ENCODE data around the gene TRIM3. TPM values are rescaled to one million over a fixed set of nuclear protein-coding genes. Genes with fewer than 3 reads are reported as not detected.

Gene TRIM3
- polyA plus RNA-seq, 1 donor from 2014 or later: 81.7 TPM

DNA sequence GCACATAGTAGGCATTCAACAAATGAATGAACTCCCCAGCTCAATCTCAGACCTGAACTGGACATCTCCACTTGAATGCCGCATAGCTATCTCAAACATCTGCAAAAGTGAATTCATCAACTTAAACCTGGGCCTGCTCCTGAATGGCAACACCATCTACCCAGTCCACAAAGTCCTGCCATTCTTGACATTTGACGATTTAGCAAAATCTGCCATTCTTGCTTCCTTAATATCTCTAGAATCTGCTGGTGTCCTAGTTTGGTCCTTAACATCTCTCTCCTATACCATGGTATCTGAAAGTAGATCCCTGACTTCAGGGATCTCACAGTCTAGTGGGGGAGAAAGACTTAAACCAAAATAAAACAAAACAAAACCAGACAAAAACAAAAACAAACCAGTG is 20.6 kb downstream of the TRIM3 start:
- no peak overlapping the region for H3K9ac ChIP-seq (ENCODE audit: low read length)
- no peaks in the 10 kb centered on the region for H3K27me3 ChIP-seq (ENCODE audit: insufficient read depth, low read depth, low read length)
- no peak overlapping the region for H3K4me3 ChIP-seq (ENCODE audit: low read length)
- no peak overlapping the region for H3K4me2 ChIP-seq (ENCODE audit: low read length)
- H4K20me1 ChIP-seq (ENCODE audit: insufficient read depth): no peaks in the 10 kb centered on the region
- no peak overlapping the region for H2AFZ ChIP-seq (ENCODE audit: low read depth, low read length)
- H3K27ac ChIP-seq (ENCODE audit: low read length): no peak overlapping the region
- no peaks in the 10 kb centered on the region for H3K9me3 ChIP-seq (ENCODE audit: low read length)
- TF ChIP-seq POLR2AphosphoS5 (IDR thresholded peaks at IDR 0.05): no peak
- TF ChIP-seq RAD21 (conservative IDR thresholded peaks at IDR 0.05): no peak
- no peak for TF ChIP-seq MXI1 (conservative IDR thresholded peaks at IDR 0.05; ENCODE audit: poor library complexity, severe bottlenecking)
- TF ChIP-seq TAF1 (IDR thresholded peaks at IDR 0.05; ENCODE audit: low read depth): no peak
- TF ChIP-seq, protein P1, sequence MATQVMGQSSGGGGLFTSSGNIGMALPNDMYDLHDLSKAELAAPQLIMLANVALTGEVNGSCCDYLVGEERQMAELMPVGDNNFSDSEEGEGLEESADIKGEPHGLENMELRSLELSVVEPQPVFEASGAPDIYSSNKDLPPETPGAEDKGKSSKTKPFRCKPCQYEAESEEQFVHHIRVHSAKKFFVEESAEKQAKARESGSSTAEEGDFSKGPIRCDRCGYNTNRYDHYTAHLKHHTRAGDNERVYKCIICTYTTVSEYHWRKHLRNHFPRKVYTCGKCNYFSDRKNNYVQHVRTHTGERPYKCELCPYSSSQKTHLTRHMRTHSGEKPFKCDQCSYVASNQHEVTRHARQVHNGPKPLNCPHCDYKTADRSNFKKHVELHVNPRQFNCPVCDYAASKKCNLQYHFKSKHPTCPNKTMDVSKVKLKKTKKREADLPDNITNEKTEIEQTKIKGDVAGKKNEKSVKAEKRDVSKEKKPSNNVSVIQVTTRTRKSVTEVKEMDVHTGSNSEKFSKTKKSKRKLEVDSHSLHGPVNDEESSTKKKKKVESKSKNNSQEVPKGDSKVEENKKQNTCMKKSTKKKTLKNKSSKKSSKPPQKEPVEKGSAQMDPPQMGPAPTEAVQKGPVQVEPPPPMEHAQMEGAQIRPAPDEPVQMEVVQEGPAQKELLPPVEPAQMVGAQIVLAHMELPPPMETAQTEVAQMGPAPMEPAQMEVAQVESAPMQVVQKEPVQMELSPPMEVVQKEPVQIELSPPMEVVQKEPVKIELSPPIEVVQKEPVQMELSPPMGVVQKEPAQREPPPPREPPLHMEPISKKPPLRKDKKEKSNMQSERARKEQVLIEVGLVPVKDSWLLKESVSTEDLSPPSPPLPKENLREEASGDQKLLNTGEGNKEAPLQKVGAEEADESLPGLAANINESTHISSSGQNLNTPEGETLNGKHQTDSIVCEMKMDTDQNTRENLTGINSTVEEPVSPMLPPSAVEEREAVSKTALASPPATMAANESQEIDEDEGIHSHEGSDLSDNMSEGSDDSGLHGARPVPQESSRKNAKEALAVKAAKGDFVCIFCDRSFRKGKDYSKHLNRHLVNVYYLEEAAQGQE (IDR thresholded peaks at IDR 0.05; ENCODE audit: borderline replicate concordance): no peak
- TF ChIP-seq SMC3 (conservative IDR thresholded peaks at IDR 0.05; ENCODE audit: poor library complexity): no peak
- TF ChIP-seq EP300 (conservative IDR thresholded peaks at IDR 0.05; ENCODE audit: poor library complexity, severe bottlenecking): no peak
- TF ChIP-seq, protein P2, sequence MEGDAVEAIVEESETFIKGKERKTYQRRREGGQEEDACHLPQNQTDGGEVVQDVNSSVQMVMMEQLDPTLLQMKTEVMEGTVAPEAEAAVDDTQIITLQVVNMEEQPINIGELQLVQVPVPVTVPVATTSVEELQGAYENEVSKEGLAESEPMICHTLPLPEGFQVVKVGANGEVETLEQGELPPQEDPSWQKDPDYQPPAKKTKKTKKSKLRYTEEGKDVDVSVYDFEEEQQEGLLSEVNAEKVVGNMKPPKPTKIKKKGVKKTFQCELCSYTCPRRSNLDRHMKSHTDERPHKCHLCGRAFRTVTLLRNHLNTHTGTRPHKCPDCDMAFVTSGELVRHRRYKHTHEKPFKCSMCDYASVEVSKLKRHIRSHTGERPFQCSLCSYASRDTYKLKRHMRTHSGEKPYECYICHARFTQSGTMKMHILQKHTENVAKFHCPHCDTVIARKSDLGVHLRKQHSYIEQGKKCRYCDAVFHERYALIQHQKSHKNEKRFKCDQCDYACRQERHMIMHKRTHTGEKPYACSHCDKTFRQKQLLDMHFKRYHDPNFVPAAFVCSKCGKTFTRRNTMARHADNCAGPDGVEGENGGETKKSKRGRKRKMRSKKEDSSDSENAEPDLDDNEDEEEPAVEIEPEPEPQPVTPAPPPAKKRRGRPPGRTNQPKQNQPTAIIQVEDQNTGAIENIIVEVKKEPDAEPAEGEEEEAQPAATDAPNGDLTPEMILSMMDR (IDR thresholded peaks at IDR 0.05; ENCODE audit: poor library complexity, severe bottlenecking): no peak
- TF ChIP-seq EZH2 (IDR thresholded peaks at IDR 0.05; ENCODE audit: borderline replicate concordance, insufficient read depth, low read length, poor library complexity, severe bottlenecking): no peak
- H3K9me2 ChIP-seq (ENCODE audit: insufficient read depth, low read length): no peaks in the 10 kb centered on the region
- no peaks in the 10 kb centered on the region for H3K79me2 ChIP-seq (replicated peaks; ENCODE audit: insufficient read depth, low read length)
- no peaks in the 10 kb centered on the region for H3F3A ChIP-seq (ENCODE audit: insufficient read depth, low read length, poor library complexity, severe bottlenecking)
- H3K36me3 ChIP-seq (ENCODE audit: insufficient read depth, low read length): peaks cover 8% of the 10 kb centered on the region

DNA sequence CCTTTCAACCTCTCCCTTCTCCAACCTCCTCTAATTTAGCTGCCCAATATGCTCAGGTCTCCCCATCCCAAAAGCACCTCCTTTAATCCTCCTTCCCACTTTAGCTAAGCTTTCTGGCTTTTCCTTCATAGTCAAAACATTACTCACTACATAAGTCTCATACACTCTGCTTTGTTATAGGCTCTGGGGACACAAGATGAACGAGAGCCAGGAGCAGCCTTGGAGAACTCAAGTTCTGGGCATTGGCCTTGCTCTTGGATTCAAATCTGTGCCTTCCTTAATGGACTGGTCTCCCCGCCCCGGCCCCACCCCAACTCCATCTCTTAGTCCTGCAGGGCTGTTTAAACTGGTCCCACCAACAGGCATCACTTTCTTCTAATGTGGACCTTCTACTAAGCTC is 21.5 kb downstream of the TRIM3 start:
- Histone ChIP-seq H3K27me3 (ENCODE audit: insufficient read depth, low read depth, low read length) (no peaks in the 10 kb centered on the region), H3K9ac (ENCODE audit: low read length) (no peak overlapping the region), H2AFZ (ENCODE audit: low read depth, low read length) (no peak overlapping the region), H3K36me3 (ENCODE audit: insufficient read depth, low read length) (peaks cover 8% of the 10 kb centered on the region), H3K79me2 (replicated peaks; ENCODE audit: insufficient read depth, low read length) (no peaks in the 10 kb centered on the region), H3K27ac (ENCODE audit: low read length) (no peak overlapping the region), H3K9me2 (ENCODE audit: insufficient read depth, low read length) (no peaks in the 10 kb centered on the region), H3K4me3 (ENCODE audit: low read length) (no peak overlapping the region), H4K20me1 (ENCODE audit: insufficient read depth) (no peaks in the 10 kb centered on the region), H3K9me3 (ENCODE audit: low read length) (no peaks in the 10 kb centered on the region), H3K4me2 (ENCODE audit: low read length) (no peak overlapping the region), H3F3A (ENCODE audit: insufficient read depth, low read length, poor library complexity, severe bottlenecking) (no peaks in the 10 kb centered on the region)
- no peak for TF ChIP-seq RAD21 (conservative IDR thresholded peaks at IDR 0.05)
- TF ChIP-seq, protein P2 (IDR thresholded peaks at IDR 0.05; ENCODE audit: poor library complexity, severe bottlenecking): no peak
- TF ChIP-seq POLR2AphosphoS5 (IDR thresholded peaks at IDR 0.05): no peak
- TF ChIP-seq, protein P1 (IDR thresholded peaks at IDR 0.05; ENCODE audit: borderline replicate concordance): no peak
- TF ChIP-seq MXI1 (conservative IDR thresholded peaks at IDR 0.05; ENCODE audit: poor library complexity, severe bottlenecking): no peak
- no peak for TF ChIP-seq EZH2 (IDR thresholded peaks at IDR 0.05; ENCODE audit: borderline replicate concordance, insufficient read depth, low read length, poor library complexity, severe bottlenecking)
- TF ChIP-seq EP300 (conservative IDR thresholded peaks at IDR 0.05; ENCODE audit: poor library complexity, severe bottlenecking): no peak
- TF ChIP-seq TAF1 (IDR thresholded peaks at IDR 0.05; ENCODE audit: low read depth): no peak
- no peak for TF ChIP-seq SMC3 (conservative IDR thresholded peaks at IDR 0.05; ENCODE audit: poor library complexity)
